Measurements from ENCODE around the gene ALDH3A1.

The ALDH3A1 gene

DNA sequence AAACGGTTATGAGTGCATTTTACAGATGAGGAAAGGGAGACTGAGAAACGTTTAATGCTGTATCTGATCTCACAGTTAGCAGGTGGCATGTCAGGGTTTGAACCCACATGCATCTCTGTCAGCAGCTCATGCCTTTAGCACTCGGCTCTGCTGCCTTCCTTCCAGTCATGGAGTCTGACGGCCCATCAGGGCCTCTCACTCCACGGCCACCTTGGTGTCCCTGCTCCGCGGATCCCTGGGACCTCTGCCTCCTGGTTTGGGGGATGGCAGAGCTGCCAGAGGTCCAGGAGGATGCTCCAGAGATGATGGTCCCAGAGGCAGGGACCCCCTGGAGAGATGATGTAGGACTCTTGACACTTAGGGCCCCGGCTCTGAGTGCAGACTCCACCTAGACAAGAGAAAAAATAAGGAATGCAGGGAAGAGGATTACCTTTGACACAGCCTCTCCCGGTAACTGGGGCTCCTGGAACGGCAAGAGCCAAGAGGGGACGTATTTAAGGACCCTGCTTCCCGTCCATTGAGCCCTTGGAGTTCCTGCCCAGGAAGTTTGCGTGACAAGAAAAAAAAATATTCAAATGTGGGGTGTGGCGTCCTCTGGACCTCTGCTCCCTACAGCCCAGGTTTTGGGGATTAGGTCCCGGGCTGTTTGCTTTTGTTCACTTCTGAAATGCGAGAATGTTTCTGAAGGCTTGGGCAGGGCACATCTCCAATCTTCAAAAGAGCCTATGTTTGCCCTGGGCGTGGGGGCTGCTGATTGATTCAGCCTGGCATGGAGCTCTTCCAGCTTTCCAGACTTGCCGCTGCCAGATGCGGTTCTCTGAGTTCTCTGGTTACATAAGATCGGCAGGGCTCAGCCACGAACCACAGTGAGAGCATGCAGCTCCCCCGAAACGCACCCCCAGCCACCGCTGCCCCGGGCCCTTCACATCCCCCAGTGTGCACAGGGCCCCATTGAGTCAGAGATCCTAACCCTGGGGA lies at the start of gene ALDH3A1:
TSS of gene ALDH3A1 (minus strand) at position 470 of the 978 bp plus-strand sequence. CDS start 3,169 bp downstream, outside the sequence.
- Histone ChIP-seq H3K27ac (ENCODE audit: low read depth, low read length) (no peak within 1 kb of the TSS), H3K36me3 (ENCODE audit: control insufficient read depth, low read length) (no peaks in the 10 kb centered on the region), H3F3A (ENCODE audit: control insufficient read depth, insufficient read depth) (no peaks in the 10 kb centered on the region), H3K9me3 (ENCODE audit: control insufficient read depth, insufficient read depth, low read length) (no peaks in the 10 kb centered on the region), H3K79me2 (ENCODE audit: control insufficient read depth, low read length) (no peaks in the 10 kb centered on the region), H3K27me3 (ENCODE audit: control insufficient read depth, low read length) (no peaks in the 10 kb centered on the region), H4K20me1 (ENCODE audit: control insufficient read depth, insufficient read depth, low read depth, low read length) (no peaks in the 10 kb centered on the region), H3K4me2 (ENCODE audit: low read length) (no peak within 1 kb of the TSS), H3K9me2 (replicated peaks; ENCODE audit: control insufficient read depth, low read length) (no peaks in the 10 kb centered on the region), H3K4me1 (ENCODE audit: control insufficient read depth, low read length) (no peaks in the 10 kb centered on the region), H3K4me3 (ENCODE audit: low read length) (no peak within 1 kb of the TSS)
- TF ChIP-seq, protein P1, sequence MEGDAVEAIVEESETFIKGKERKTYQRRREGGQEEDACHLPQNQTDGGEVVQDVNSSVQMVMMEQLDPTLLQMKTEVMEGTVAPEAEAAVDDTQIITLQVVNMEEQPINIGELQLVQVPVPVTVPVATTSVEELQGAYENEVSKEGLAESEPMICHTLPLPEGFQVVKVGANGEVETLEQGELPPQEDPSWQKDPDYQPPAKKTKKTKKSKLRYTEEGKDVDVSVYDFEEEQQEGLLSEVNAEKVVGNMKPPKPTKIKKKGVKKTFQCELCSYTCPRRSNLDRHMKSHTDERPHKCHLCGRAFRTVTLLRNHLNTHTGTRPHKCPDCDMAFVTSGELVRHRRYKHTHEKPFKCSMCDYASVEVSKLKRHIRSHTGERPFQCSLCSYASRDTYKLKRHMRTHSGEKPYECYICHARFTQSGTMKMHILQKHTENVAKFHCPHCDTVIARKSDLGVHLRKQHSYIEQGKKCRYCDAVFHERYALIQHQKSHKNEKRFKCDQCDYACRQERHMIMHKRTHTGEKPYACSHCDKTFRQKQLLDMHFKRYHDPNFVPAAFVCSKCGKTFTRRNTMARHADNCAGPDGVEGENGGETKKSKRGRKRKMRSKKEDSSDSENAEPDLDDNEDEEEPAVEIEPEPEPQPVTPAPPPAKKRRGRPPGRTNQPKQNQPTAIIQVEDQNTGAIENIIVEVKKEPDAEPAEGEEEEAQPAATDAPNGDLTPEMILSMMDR (IDR thresholded peaks at IDR 0.05; ENCODE audit: low read depth, low read length, poor library complexity, severe bottlenecking): no peak
- TF ChIP-seq EZH2phosphoT487 (IDR thresholded peaks at IDR 0.05; ENCODE audit: borderline replicate concordance, low read length): no peak

DNA sequence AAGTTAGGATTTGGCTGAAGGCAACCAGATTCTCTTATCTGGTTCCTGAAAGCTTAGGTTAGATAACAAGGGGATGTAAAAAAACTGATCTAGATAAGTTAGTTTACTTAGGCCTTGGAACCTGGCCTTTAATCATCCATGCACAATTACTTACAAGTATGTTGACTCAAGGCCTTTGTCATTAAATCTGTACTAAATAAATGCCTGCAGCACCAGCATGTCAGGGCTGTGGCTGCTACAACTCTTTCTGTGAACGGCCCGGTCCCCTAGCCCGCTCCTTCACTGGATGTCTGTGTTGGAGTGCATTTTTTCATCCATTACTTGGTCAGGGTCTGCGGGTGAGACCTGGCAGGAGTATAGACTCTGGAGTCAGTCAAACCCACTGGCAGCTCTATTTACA lies 48.4 kb upstream of the ALDH3A1 start:
- H3K4me2 ChIP-seq (ENCODE audit: low read length): no peak overlapping the region
- no peaks in the 10 kb centered on the region for H3K79me2 ChIP-seq (ENCODE audit: control insufficient read depth, low read length)
- no peaks in the 10 kb centered on the region for H3K4me1 ChIP-seq (ENCODE audit: control insufficient read depth, low read length)
- peaks cover 4% of the 10 kb centered on the region; the same call in 1 of the 2 replicates for H3K9me3 ChIP-seq (ENCODE audit: control insufficient read depth, insufficient read depth, low read length)
- no peak overlapping the region for H3K27ac ChIP-seq (ENCODE audit: low read depth, low read length)
- TF ChIP-seq, protein P1 (IDR thresholded peaks at IDR 0.05; ENCODE audit: low read depth, low read length, poor library complexity, severe bottlenecking): no peak
- no peak for TF ChIP-seq EZH2phosphoT487 (IDR thresholded peaks at IDR 0.05; ENCODE audit: borderline replicate concordance, low read length)
- no peak overlapping the region for H3K4me3 ChIP-seq (ENCODE audit: low read length)
- no peaks in the 10 kb centered on the region for H4K20me1 ChIP-seq (ENCODE audit: control insufficient read depth, insufficient read depth, low read depth, low read length)
- H3F3A ChIP-seq (ENCODE audit: control insufficient read depth, insufficient read depth): no peaks in the 10 kb centered on the region
- H3K27me3 ChIP-seq (ENCODE audit: control insufficient read depth, low read length): peaks cover 3% of the 10 kb centered on the region; the same call in 1 of the 2 replicates
- no peaks in the 10 kb centered on the region for H3K9me2 ChIP-seq (replicated peaks; ENCODE audit: control insufficient read depth, low read length)
- H3K36me3 ChIP-seq (ENCODE audit: control insufficient read depth, low read length): no peaks in the 10 kb centered on the region

DNA sequence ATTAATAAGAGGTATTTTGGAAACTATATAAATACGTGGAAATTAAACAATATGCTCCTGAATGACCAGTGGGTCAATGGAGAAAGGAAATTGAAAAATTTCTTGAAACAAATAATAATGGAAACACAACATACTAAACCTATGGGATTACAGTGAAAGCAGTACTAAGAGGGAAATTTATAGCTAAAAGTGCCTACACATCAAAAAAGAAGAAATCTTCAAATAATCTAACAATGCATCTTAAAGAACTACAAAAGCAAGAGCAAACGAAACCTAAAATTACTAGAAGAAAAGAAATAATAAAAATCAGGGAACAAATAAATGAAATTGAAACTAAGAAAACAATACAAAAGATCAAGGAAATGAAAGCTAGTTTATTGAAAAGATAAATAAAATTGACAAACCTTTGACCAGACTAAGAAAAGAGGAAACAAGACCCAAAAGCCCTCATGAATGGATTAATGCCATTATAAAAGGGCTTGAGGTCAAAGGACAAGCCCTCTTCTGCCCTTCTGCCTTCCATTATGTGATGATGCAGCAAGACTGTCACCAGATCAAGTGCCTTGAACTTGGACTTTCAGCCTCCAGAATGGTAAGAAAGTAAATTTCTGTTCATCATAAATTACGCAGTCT lies 43.9 kb upstream of the ALDH3A1 start:
- Histone ChIP-seq H3K9me2 (replicated peaks; ENCODE audit: control insufficient read depth, low read length) (no peaks in the 10 kb centered on the region), H3F3A (ENCODE audit: control insufficient read depth, insufficient read depth) (no peaks in the 10 kb centered on the region), H4K20me1 (ENCODE audit: control insufficient read depth, insufficient read depth, low read depth, low read length) (no peaks in the 10 kb centered on the region), H3K27ac (ENCODE audit: low read depth, low read length) (no peak overlapping the region), H3K4me1 (ENCODE audit: control insufficient read depth, low read length) (no peaks in the 10 kb centered on the region), H3K79me2 (ENCODE audit: control insufficient read depth, low read length) (no peaks in the 10 kb centered on the region), H3K9me3 (ENCODE audit: control insufficient read depth, insufficient read depth, low read length) (peaks cover 4% of the 10 kb centered on the region; the same call in 1 of the 2 replicates), H3K27me3 (ENCODE audit: control insufficient read depth, low read length) (no peaks in the 10 kb centered on the region), H3K4me2 (ENCODE audit: low read length) (no peak overlapping the region), H3K4me3 (ENCODE audit: low read length) (no peak overlapping the region), H3K36me3 (ENCODE audit: control insufficient read depth, low read length) (no peaks in the 10 kb centered on the region)
- TF ChIP-seq EZH2phosphoT487 (IDR thresholded peaks at IDR 0.05; ENCODE audit: borderline replicate concordance, low read length): no peak
- TF ChIP-seq, protein P1 (IDR thresholded peaks at IDR 0.05; ENCODE audit: low read depth, low read length, poor library complexity, severe bottlenecking): no peak
